ENCODE data around the gene UBE2F. TPM values are rescaled to one million over a fixed set of nuclear protein-coding genes. Genes with fewer than 3 reads are reported as not detected.

UBE2F gene
- total and polyA plus RNA-seq, 2 of the 13 experiments (the other 11 are each of a cell fraction or from before 2014, with no cell fraction given): 35.4 to 73.1 TPM

GRCh38 chr2:238009563-238009962, 42.7 kb downstream of the UBE2F start (continued):
- TF ChIP-seq ZBED4 (CRISPR knock-in tag; IDR thresholded peaks at IDR 0.05; ENCODE audit: borderline replicate concordance): no peak
- no peak for TF ChIP-seq SKIL (CRISPR knock-in tag; IDR thresholded peaks at IDR 0.05; ENCODE audit: borderline replicate concordance)
- peak; percentile 71 for TF ChIP-seq ELF3 (CRISPR knock-in tag; IDR thresholded peaks at IDR 0.05)
- TF ChIP-seq BCL6 (CRISPR knock-in tag; IDR thresholded peaks at IDR 0.05): 0 out of 2 replicates have a peak, but pooled peaks have one; percentile 18
- TF ChIP-seq FOXA3 (CRISPR knock-in tag; IDR thresholded peaks at IDR 0.05): peak; percentile 54; the same call in 1 of the 2 replicates
- TF ChIP-seq ARID5B (CRISPR knock-in tag; IDR thresholded peaks at IDR 0.05): peak; percentile 24; the same call in 1 of the 2 replicates
- no peak for TF ChIP-seq FOXA1 (IDR thresholded peaks at IDR 0.05)
- TF ChIP-seq FOXA1 (CRISPR knock-in tag; IDR thresholded peaks at IDR 0.05): 0 out of 2 replicates have a peak, but pooled peaks have one; percentile 3
- TF ChIP-seq PAXIP1 (CRISPR knock-in tag; conservative IDR thresholded peaks at IDR 0.05): 0 out of 2 replicates have a peak, but pooled peaks have one; percentile 13
